DOHH2 (cell line): ENCODE data around the gene RNF103.

ENCODE experiments used
- CTCF ChIP-seq: fragments of 200-600 bp; sonication (generic); IDR thresholded peaks from one replicate; pipeline ENCODE4 v1.5.1; 2014; ENCODE audit warnings: antibody characterized with exemption, mild to moderate bottlenecking, low read depth, low read length; ENCODE audit not compliant: poor library complexity, severe bottlenecking
- EZH2phosphoT487 ChIP-seq: fragments of 200-600 bp; sonication (generic); IDR thresholded peaks from 2 replicates; pipeline ENCODE4 v1.6.1; 2017; ENCODE audit warnings: borderline replicate concordance, mild to moderate bottlenecking, antibody characterized with exemption, low read length, moderate library complexity, mixed read lengths

- TF ChIP-seq CTCF = no peak
- no peak for TF ChIP-seq EZH2phosphoT487
Measured at GRCh38 chr2:86634352-86634751, 10.7 kb upstream of the RNF103 start.
